ENCODE measurements around the gene CDH13. TPM values are rescaled to one million over a fixed set of nuclear protein-coding genes. Genes with fewer than 3 reads are reported as not detected.

Gene CDH13
- total and polyA plus RNA-seq, 2 of the 8 experiments (the other 6 are each of a cell fraction or from before 2014, with no cell fraction given), result 2.3 to 2.4 TPM

GRCh38 chr16:83279251-83279650 is 652.5 kb downstream of the CDH13 start:
- Histone ChIP-seq H3K18ac (ENCODE audit: extremely low read depth, low read length) (no peak overlapping the region), H2BK20ac (ENCODE audit: low read length) (no peak overlapping the region), H4K8ac (ENCODE audit: extremely low read depth, insufficient read depth, low read length) (no peak overlapping the region), H3K9ac (replicated peaks in 1 of 4; ENCODE audit: extremely low read depth in 1 of 4, low read depth in 3 of 4, low read length in 3 of 4) (no peak overlapping the region), H3K27me3 (replicated peaks in 1 of 4; ENCODE audit: control insufficient read depth in 3 of 4, extremely low read depth in 1 of 4, insufficient read depth in 3 of 4, low read length in 3 of 4) (no peaks in the 10 kb centered on the region), H2BK5ac (ENCODE audit: low read depth, low read length) (no peak overlapping the region), H2BK12ac (ENCODE audit: low read depth, low read length) (no peak overlapping the region), H2AK5ac (ENCODE audit: low read depth, low read length) (no peak overlapping the region), H3K56ac (replicated peaks; ENCODE audit: insufficient read length, low read depth, low read length) (no peak overlapping the region), H4K91ac (replicated peaks; ENCODE audit: insufficient read length, low read length) (no peak overlapping the region), H3K27ac (ENCODE audit: low read depth, low read length) (no peak overlapping the region), H3K23me2 (ENCODE audit: low read depth, low read length) (peaks cover 2% of the 10 kb centered on the region; the same call in 1 of the 2 replicates), H2BK120ac (replicated peaks; ENCODE audit: low read depth, low read length) (no peak overlapping the region), H3K9me3 (ENCODE audit: insufficient read depth in 2 of 2, low read depth in 1 of 2, low read length in 1 of 2) (no peaks in the 10 kb centered on the region), H3K14ac (ENCODE audit: insufficient read length) (no peak overlapping the region), H3K36me3 (ENCODE audit: control insufficient read depth in 2 of 4, insufficient read depth in 4 of 4, low read length in 3 of 4) (no peaks in the 10 kb centered on the region), H3K79me1 (ENCODE audit: low read depth, low read length) (no peaks in the 10 kb centered on the region), H3K4me1 (replicated peaks in 1 of 4; ENCODE audit: control insufficient read depth in 3 of 4, insufficient read depth in 4 of 4, low read length in 3 of 4) (peaks cover 0 to 4% (median 1%) of the 10 kb centered on the region in 4 experiments; a peak in 2 of 7 replicates), H4K20me1 (replicated peaks in 1 of 2; ENCODE audit: control insufficient read depth in 1 of 2, insufficient read depth in 2 of 2, low read length in 2 of 2) (no peaks in the 10 kb centered on the region), H3K79me2 (ENCODE audit: control insufficient read depth in 1 of 2, insufficient read depth in 2 of 2, low read length in 2 of 2) (no peaks in the 10 kb centered on the region), H3K4me2 (ENCODE audit: insufficient read depth in 1 of 2, low read depth in 2 of 2, low read length in 2 of 2) (no peak overlapping the region), H2BK15ac (ENCODE audit: low read length) (no peak overlapping the region), H4K5ac (ENCODE audit: insufficient read length, low read depth, low read length) (no peak overlapping the region), H3K4me3 (ENCODE audit: extremely low read depth in 1 of 4, insufficient read depth in 2 of 4, low read depth in 3 of 4, low read length in 4 of 4) (no peak overlapping the region), H2AFZ (ENCODE audit: low read length) (no peak overlapping the region), H3K23ac (ENCODE audit: insufficient read length) (no peak overlapping the region), H3K4ac (replicated peaks; ENCODE audit: insufficient read length, low read depth, low read length) (no peak overlapping the region)
- DNase-seq (ENCODE audit: low read depth in 1 of 2, low spot score in 2 of 2) (no peak), FAIRE-seq (no peak)
- 90% methylated on average over 9 of the region's 9 CpGs; no CpG with 5 or more reads in 1 of the 2 experiments for WGBS, 2 experiments (ENCODE audit: extremely low coverage in 1 of 2, insufficient coverage in 1 of 2, insufficient read length in 1 of 2, insufficient replicate concordance in 2 of 2, low coverage in 1 of 2, low lambda C conversion rate in 2 of 2, missing lambda C conversion rate in 1 of 2)
- POLR2A ChIA-PET (ENCODE audit: partially characterized antibody), result interaction anchor here (0.6 kb wide), 1 partner anchor 23 kb away, joined by 4 read pairs; no protein-coding TSS in a partner anchor
- CTCF ChIA-PET (ENCODE audit: partially characterized antibody), result interaction anchor here (0.6 kb wide), 3 partner anchors 159 to 262 kb away, joined by 3 to 5 read pairs (median 3); no protein-coding TSS in a partner anchor
- no peak for TF ChIP-seq SIN3A (conservative IDR thresholded peaks at IDR 0.05 in 1 of 2, IDR thresholded peaks at IDR 0.05 in 1 of 2; ENCODE audit: low read depth in 1 of 2, low read length in 2 of 2)
- TF ChIP-seq POLR2A (IDR thresholded peaks at IDR 0.05; ENCODE audit: control extremely low read depth in 1 of 2, low read depth in 2 of 2, low read length in 2 of 2), result no peak
- TF ChIP-seq NRF1 (IDR thresholded peaks at IDR 0.05; ENCODE audit: low read depth, low read length), result no peak
- no peak for TF ChIP-seq CHD1 (IDR thresholded peaks at IDR 0.05; ENCODE audit: low read depth, low read length)
- TF ChIP-seq ASH2L (IDR thresholded peaks at IDR 0.05; ENCODE audit: low read length), result no peak
- no peak for TF ChIP-seq ZNF274 (IDR thresholded peaks at IDR 0.05; ENCODE audit: borderline replicate concordance, extremely low read depth, low read length)
- TF ChIP-seq CBX5 (IDR thresholded peaks at IDR 0.05; ENCODE audit: low read depth, low read length), result no peak
- TF ChIP-seq CREB1 (IDR thresholded peaks at IDR 0.05), result no peak
